HepG2 (cell line): Measurements from ENCODE around the gene PAQR3. TPM values are rescaled to one million over a fixed set of nuclear protein-coding genes. Genes with fewer than 3 reads are reported as not detected.

Experiments used
- ATF7 ChIP-seq, 2 experiments: fragments of 450-650 bp in 1 of 2; sonication (generic) in 1 of 2; formaldehyde crosslinking in 1 of 2; IDR thresholded peaks; 2 replicates each; pipeline versions ENCODE4 v1.4.0 to v1.6.1; 2016 to 2020; ENCODE audit warnings: antibody characterized with exemption in 1 of 2, mild to moderate bottlenecking in 1 of 2, missing genetic modification reagents in 1 of 2
- EHMT2 ChIP-seq: fragments of 200-600 bp; sonication (generic); IDR thresholded peaks from 2 replicates; pipeline ENCODE4 v1.7.0; 2017; ENCODE audit warnings: antibody characterized with exemption, low read depth, low read length, borderline replicate concordance
- HMGXB3 ChIP-seq: sonication (generic); formaldehyde crosslinking; IDR thresholded peaks from 2 replicates; pipeline ENCODE4 v1.4.0; 2020; ENCODE audit warnings: missing genetic modification reagents, borderline replicate concordance
- KLF15 ChIP-seq: sonication (generic); formaldehyde crosslinking; IDR thresholded peaks from 2 replicates; pipeline ENCODE4 v1.8.1; 2023; ENCODE audit warnings: borderline replicate concordance, mild to moderate bottlenecking, inconsistent platforms, missing genetic modification reagents, mixed read lengths
- NR3C1 ChIP-seq: sonication (generic); formaldehyde crosslinking; IDR thresholded peaks from 2 replicates; pipeline ENCODE4 v1.4.0; 2020; ENCODE audit warnings: missing genetic modification reagents
- PAX8 ChIP-seq: sonication (generic); formaldehyde crosslinking; IDR thresholded peaks from 2 replicates; pipeline ENCODE4 v1.8.0; 2022; ENCODE audit warnings: mild to moderate bottlenecking, missing genetic modification reagents, borderline replicate concordance
- RBM22 ChIP-seq: fragments of 200-400 bp; formaldehyde crosslinking; optimal IDR thresholded peaks from 2 replicates; pipeline ENCODE3; 2017; ENCODE audit warnings: mild to moderate bottlenecking, low read length, moderate library complexity
- SMC3 ChIP-seq: IDR thresholded peaks from 2 replicates; pipeline ENCODE4 v1.6.1; 2011; ENCODE audit warnings: low read length, improper control_type of control experiment
- TERF1 ChIP-seq: sonication (generic); formaldehyde crosslinking; IDR thresholded peaks from 2 replicates; pipeline ENCODE4 v1.8.0; 2022; ENCODE audit warnings: mild to moderate bottlenecking, missing genetic modification reagents, moderate library complexity
- U2AF1 ChIP-seq: fragments of 200-400 bp; formaldehyde crosslinking; optimal IDR thresholded peaks from 2 replicates; pipeline ENCODE3; 2017; ENCODE audit warnings: mild to moderate bottlenecking, low read depth, low read length
- YEATS4 ChIP-seq: sonication (generic); formaldehyde crosslinking; IDR thresholded peaks from 2 replicates; pipeline ENCODE4 v1.4.0; 2020; ENCODE audit warnings: missing genetic modification reagents, borderline replicate concordance
- ZBTB7A ChIP-seq: sonication (generic); formaldehyde crosslinking; IDR thresholded peaks from 2 replicates; pipeline ENCODE4 v1.8.0; 2022; ENCODE audit warnings: mild to moderate bottlenecking, missing genetic modification reagents
- ZNF205 ChIP-seq: IDR thresholded peaks from 2 replicates; pipeline ENCODE4 v1.6.1; 2018; ENCODE audit warnings: missing biosample characterization, missing genetic modification reagents
- ZNF496 ChIP-seq: sonication (generic); formaldehyde crosslinking; IDR thresholded peaks from 2 replicates; pipeline ENCODE4 v1.8.1; 2023; ENCODE audit warnings: mild to moderate bottlenecking, moderate library complexity, missing genetic modification reagents; ENCODE audit not compliant: insufficient replicate concordance
- ZNF773 ChIP-seq: sonication (generic); formaldehyde crosslinking; IDR thresholded peaks from 2 replicates; pipeline ENCODE4 v1.4.0; 2020; ENCODE audit warnings: missing genetic modification reagents, borderline replicate concordance
- ZNF781 ChIP-seq: sonication (generic); formaldehyde crosslinking; IDR thresholded peaks from 2 replicates; pipeline ENCODE4 v1.5.1; 2020; ENCODE audit warnings: borderline replicate concordance, mild to moderate bottlenecking, missing genetic modification reagents; ENCODE audit errors: not compliant biosample characterization
- ZNF883 ChIP-seq: sonication (generic); formaldehyde crosslinking; IDR thresholded peaks from 2 replicates; pipeline ENCODE4 v1.5.1; 2020; ENCODE audit warnings: mild to moderate bottlenecking, missing genetic modification reagents; ENCODE audit errors: not compliant biosample characterization
- polyA plus RNA-seq, 8 experiments: library from polyadenylated mRNA; depleted of rRNA in 3 of 8; stranded (reverse) in 7 of 8; unstranded in 1 of 8; fragments of >200 nt; fragmentation: Illumina TruSeq in 4 of 8; extraction: Trizol in 4 of 8; gene quantifications; 2 replicates each; pipeline versions ENCODE4 v1.2.1 to v1.2.3, GENCODE V29; 2011 to 2016; ENCODE audit warnings: low read depth in 4 of 8, missing spikeins in 1 of 8, mixed read lengths in 1 of 8; ENCODE audit not compliant: insufficient read depth in 1 of 8
- total RNA-seq, 5 experiments: library from RNA; depleted of rRNA; stranded (reverse); fragments of >200 nt; fragmentation: Illumina TruSeq; extraction: Trizol; gene quantifications; 2 replicates each; pipeline ENCODE4 v1.2.3, GENCODE V29; 2016; ENCODE audit warnings: low read depth in 1 of 5
- TF ChIP-seq, protein P1 (sequence below): sonication (generic); formaldehyde crosslinking; IDR thresholded peaks from 2 replicates; pipeline ENCODE4 v1.4.0; 2020; ENCODE audit warnings: missing genetic modification reagents
- TF ChIP-seq, protein P2 (sequence below): IDR thresholded peaks from 2 replicates; pipeline ENCODE4 v1.6.1; 2016
- TF ChIP-seq, protein P3 (sequence below): sonication (generic); formaldehyde crosslinking; conservative IDR thresholded peaks from 2 replicates; pipeline ENCODE4 v1.4.0; 2020; ENCODE audit warnings: missing genetic modification reagents

PAQR3 gene
- total and polyA plus RNA-seq, 2 of the 13 experiments (the other 11 are each of a cell fraction or from before 2014, with no cell fraction given): 9.9 to 13.6 TPM

DNA sequence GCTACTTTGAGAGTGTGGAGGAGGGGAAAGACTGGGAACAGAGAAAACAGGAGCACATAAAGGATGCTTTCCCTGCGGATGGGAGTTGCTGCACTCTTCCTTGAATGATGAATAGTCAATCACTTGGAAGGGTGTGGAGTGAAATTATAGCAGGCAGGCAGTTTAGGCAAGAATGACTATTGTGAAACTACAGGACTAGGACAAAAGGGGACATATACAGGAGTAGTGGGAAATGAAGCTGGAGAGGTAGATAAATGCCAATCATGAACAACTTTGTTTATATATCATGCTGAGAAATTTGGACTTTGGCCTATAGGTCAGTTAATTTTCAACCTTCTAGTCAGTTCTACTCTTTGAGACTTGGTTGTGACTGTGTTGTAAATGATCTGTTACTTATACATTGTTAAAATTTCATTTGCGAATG lies 76.9 kb downstream of the PAQR3 start (continued):
- TF ChIP-seq ZNF205: no peak
- TF ChIP-seq, protein P1, sequence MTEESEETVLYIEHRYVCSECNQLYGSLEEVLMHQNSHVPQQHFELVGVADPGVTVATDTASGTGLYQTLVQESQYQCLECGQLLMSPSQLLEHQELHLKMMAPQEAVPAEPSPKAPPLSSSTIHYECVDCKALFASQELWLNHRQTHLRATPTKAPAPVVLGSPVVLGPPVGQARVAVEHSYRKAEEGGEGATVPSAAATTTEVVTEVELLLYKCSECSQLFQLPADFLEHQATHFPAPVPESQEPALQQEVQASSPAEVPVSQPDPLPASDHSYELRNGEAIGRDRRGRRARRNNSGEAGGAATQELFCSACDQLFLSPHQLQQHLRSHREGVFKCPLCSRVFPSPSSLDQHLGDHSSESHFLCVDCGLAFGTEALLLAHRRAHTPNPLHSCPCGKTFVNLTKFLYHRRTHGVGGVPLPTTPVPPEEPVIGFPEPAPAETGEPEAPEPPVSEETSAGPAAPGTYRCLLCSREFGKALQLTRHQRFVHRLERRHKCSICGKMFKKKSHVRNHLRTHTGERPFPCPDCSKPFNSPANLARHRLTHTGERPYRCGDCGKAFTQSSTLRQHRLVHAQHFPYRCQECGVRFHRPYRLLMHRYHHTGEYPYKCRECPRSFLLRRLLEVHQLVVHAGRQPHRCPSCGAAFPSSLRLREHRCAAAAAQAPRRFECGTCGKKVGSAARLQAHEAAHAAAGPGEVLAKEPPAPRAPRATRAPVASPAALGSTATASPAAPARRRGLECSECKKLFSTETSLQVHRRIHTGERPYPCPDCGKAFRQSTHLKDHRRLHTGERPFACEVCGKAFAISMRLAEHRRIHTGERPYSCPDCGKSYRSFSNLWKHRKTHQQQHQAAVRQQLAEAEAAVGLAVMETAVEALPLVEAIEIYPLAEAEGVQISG (CRISPR knock-in tag): no peak
- TF ChIP-seq, protein P2, sequence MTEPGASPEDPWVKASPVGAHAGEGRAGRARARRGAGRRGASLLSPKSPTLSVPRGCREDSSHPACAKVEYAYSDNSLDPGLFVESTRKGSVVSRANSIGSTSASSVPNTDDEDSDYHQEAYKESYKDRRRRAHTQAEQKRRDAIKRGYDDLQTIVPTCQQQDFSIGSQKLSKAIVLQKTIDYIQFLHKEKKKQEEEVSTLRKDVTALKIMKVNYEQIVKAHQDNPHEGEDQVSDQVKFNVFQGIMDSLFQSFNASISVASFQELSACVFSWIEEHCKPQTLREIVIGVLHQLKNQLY (CRISPR knock-in tag): no peak
- no peak for TF ChIP-seq NR3C1 (CRISPR knock-in tag)
- no peak for TF ChIP-seq ZNF883
- TF ChIP-seq ATF7 (IDR thresholded peaks at IDR 0.05): no peak
- TF ChIP-seq ATF7 (CRISPR knock-in tag; IDR thresholded peaks at IDR 0.05): no peak
- no peak for TF ChIP-seq ZNF781
- TF ChIP-seq YEATS4: no peak; the same call in 1 of the 2 replicates
- no peak for TF ChIP-seq ZNF496 (CRISPR knock-in tag)
- TF ChIP-seq, protein P3, sequence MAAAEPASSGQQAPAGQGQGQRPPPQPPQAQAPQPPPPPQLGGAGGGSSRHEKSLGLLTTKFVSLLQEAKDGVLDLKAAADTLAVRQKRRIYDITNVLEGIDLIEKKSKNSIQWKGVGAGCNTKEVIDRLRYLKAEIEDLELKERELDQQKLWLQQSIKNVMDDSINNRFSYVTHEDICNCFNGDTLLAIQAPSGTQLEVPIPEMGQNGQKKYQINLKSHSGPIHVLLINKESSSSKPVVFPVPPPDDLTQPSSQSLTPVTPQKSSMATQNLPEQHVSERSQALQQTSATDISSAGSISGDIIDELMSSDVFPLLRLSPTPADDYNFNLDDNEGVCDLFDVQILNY (CRISPR knock-in tag): no peak
- no peak for TF ChIP-seq RBM22
- TF ChIP-seq ZBTB7A (CRISPR knock-in tag): no peak
- TF ChIP-seq U2AF1: no peak
- no peak for TF ChIP-seq PAX8 (CRISPR knock-in tag)
- no peak for TF ChIP-seq ZNF773 (CRISPR knock-in tag)
- peak; percentile 17; the same call in 1 of the 2 replicates for TF ChIP-seq SMC3
- peak; percentile 79 for TF ChIP-seq HMGXB3 (CRISPR knock-in tag)
- peak; percentile 63; the same call in 1 of the 2 replicates for TF ChIP-seq EHMT2
- no peak for TF ChIP-seq TERF1 (CRISPR knock-in tag)
- TF ChIP-seq KLF15 (CRISPR knock-in tag): no peak
